HEK293 (cell line): ENCODE results near the gene BMAL2.

ENCODE experiments used
- CTCF ChIA-PET: fragments of 350-600 bp; formaldehyde crosslinking; extraction: SDS; loops from one replicate; lab custom pipeline; 2021; ENCODE audit warnings: antibody characterized with exemption; lab: Yijun Ruan, JAX
- POLR2A ChIA-PET: fragments of 300-600 bp; formaldehyde crosslinking; extraction: SDS; loops from one replicate; lab custom pipeline; 2020; ENCODE audit warnings: antibody characterized with exemption, inconsistent platforms; lab: Yijun Ruan, JAX
- H3K27ac ChIP-seq: fragments of 200-500 bp; sonication (Bioruptor generic); 2 replicates; pipeline ENCODE4 v1.5.1; 2014; ENCODE audit warnings: low read depth, low read length, control low read depth, inconsistent platforms; ENCODE audit errors: extremely low read depth
- H3K36me3 ChIP-seq, 2 experiments: fragments of 200-500 bp in 1 of 2; sonication (Bioruptor generic) in 1 of 2; 1 replicate in 1 of 2; 2 replicates in 1 of 2; pipeline ENCODE4 v1.5.1; 2014 to 2017; ENCODE audit warnings: inconsistent platforms in 2 of 2, low read length in 2 of 2; ENCODE audit not compliant: control insufficient read depth in 2 of 2, insufficient read depth in 1 of 2
- H3K4me1 ChIP-seq: fragments of 200-500 bp; sonication (Bioruptor generic); 2 replicates; pipeline ENCODE4 v1.5.1; 2014; ENCODE audit warnings: mild to moderate bottlenecking, low read length, inconsistent platforms; ENCODE audit not compliant: control insufficient read depth, insufficient read depth
- H3K4me3 ChIP-seq: 2 replicates; pipeline ENCODE4 v1.5.1; 2011; ENCODE audit warnings: low read depth, mild to moderate bottlenecking, control low read depth, low read length, moderate library complexity
- H3K9me3 ChIP-seq: fragments of 200-500 bp; sonication (Bioruptor generic); 2 replicates; pipeline ENCODE4 v1.5.1; 2014; ENCODE audit warnings: low read depth, low read length, inconsistent platforms; ENCODE audit not compliant: control insufficient read depth, insufficient read depth
- BCL11A ChIP-seq: fragments of 450-650 bp; formaldehyde crosslinking; IDR thresholded peaks from 2 replicates; pipeline ENCODE4 v1.5.1; 2016; ENCODE audit warnings: low read depth, missing biosample characterization, missing genetic modification characterization
- EGR2 ChIP-seq: fragments of 450-650 bp; formaldehyde crosslinking; IDR thresholded peaks from 2 replicates; pipeline ENCODE4 v1.5.1; 2016; ENCODE audit warnings: low read depth, missing biosample characterization, missing genetic modification characterization
- ELK4 ChIP-seq: IDR thresholded peaks from 2 replicates; pipeline ENCODE4 v1.6.1; 2011; ENCODE audit warnings: mild to moderate bottlenecking, low read depth, low read length, borderline replicate concordance
- FEZF1 ChIP-seq: fragments of 450-650 bp; formaldehyde crosslinking; IDR thresholded peaks from 2 replicates; pipeline ENCODE4 v1.5.1; 2016; ENCODE audit warnings: missing biosample characterization, missing genetic modification characterization
- GFI1B ChIP-seq: fragments of 450-650 bp; formaldehyde crosslinking; IDR thresholded peaks from 2 replicates; pipeline ENCODE4 v1.5.1; 2016; ENCODE audit warnings: missing biosample characterization, missing genetic modification characterization
- KLF1 ChIP-seq: fragments of 450-650 bp; formaldehyde crosslinking; IDR thresholded peaks from 2 replicates; pipeline ENCODE4 v1.5.1; 2016; ENCODE audit warnings: missing biosample characterization, missing genetic modification characterization
- PRDM1 ChIP-seq: fragments of 450-650 bp; formaldehyde crosslinking; IDR thresholded peaks from 2 replicates; pipeline ENCODE4; 2016; ENCODE audit warnings: missing biosample characterization, missing genetic modification characterization
- SP7 ChIP-seq: fragments of 450-650 bp; formaldehyde crosslinking; IDR thresholded peaks from 2 replicates; pipeline ENCODE4 v1.5.1; 2016; ENCODE audit warnings: missing biosample characterization, missing genetic modification characterization
- ZBTB1 ChIP-seq: fragments of 450-650 bp; formaldehyde crosslinking; IDR thresholded peaks from 2 replicates; pipeline ENCODE4 v1.5.1; 2016; ENCODE audit warnings: missing biosample characterization, missing genetic modification characterization
- ZIC2 ChIP-seq: fragments of 450-650 bp; formaldehyde crosslinking; IDR thresholded peaks from 2 replicates; pipeline ENCODE4 v1.5.1; 2016; ENCODE audit warnings: missing biosample characterization, missing genetic modification characterization
- ZNF10 ChIP-seq: fragments of 450-650 bp; formaldehyde crosslinking; IDR thresholded peaks from 2 replicates; pipeline ENCODE4 v1.5.1; 2017; ENCODE audit warnings: missing biosample characterization, missing genetic modification characterization
- ZNF121 ChIP-seq: fragments of 450-650 bp; formaldehyde crosslinking; IDR thresholded peaks from 2 replicates; pipeline ENCODE4 v1.5.1; 2016; ENCODE audit warnings: missing biosample characterization, missing genetic modification characterization
- ZNF132 ChIP-seq: fragments of 450-650 bp; formaldehyde crosslinking; IDR thresholded peaks from 2 replicates; pipeline ENCODE4 v1.5.1; 2017; ENCODE audit warnings: missing biosample characterization, missing genetic modification characterization, borderline replicate concordance
- ZNF174 ChIP-seq: fragments of 450-650 bp; formaldehyde crosslinking; IDR thresholded peaks from 2 replicates; pipeline ENCODE4 v1.5.0; 2017; ENCODE audit warnings: missing biosample characterization, mild to moderate bottlenecking, missing genetic modification characterization
- ZNF202 ChIP-seq: fragments of 450-650 bp; formaldehyde crosslinking; IDR thresholded peaks from 2 replicates; pipeline ENCODE4 v1.5.1; 2016; ENCODE audit warnings: missing biosample characterization, missing genetic modification characterization, borderline replicate concordance
- ZNF302 ChIP-seq: fragments of 450-650 bp; formaldehyde crosslinking; IDR thresholded peaks from 2 replicates; pipeline ENCODE4 v1.5.1; 2016; ENCODE audit warnings: missing biosample characterization, missing genetic modification characterization, low read depth
- ZNF394 ChIP-seq: fragments of 450-650 bp; formaldehyde crosslinking; IDR thresholded peaks from 2 replicates; pipeline ENCODE4 v1.5.1; 2016; ENCODE audit warnings: missing biosample characterization, missing genetic modification characterization, mild to moderate bottlenecking, moderate library complexity, borderline replicate concordance
- ZNF555 ChIP-seq: fragments of 450-650 bp; formaldehyde crosslinking; conservative IDR thresholded peaks from 2 replicates; pipeline ENCODE4 v1.5.1; 2017; ENCODE audit warnings: missing biosample characterization, mild to moderate bottlenecking, missing genetic modification characterization, inconsistent platforms
- ZNF560 ChIP-seq: fragments of 450-650 bp; formaldehyde crosslinking; IDR thresholded peaks from 2 replicates; pipeline ENCODE4 v1.5.1; 2017; ENCODE audit warnings: missing biosample characterization, missing genetic modification characterization, borderline replicate concordance
- ZNF76 ChIP-seq: fragments of 450-650 bp; formaldehyde crosslinking; IDR thresholded peaks from 2 replicates; pipeline ENCODE4; 2016; ENCODE audit warnings: low read depth, missing biosample characterization, missing genetic modification characterization, borderline replicate concordance
- ZNF791 ChIP-seq: fragments of 450-650 bp; formaldehyde crosslinking; IDR thresholded peaks from 2 replicates; pipeline ENCODE4 v1.5.1; 2016; ENCODE audit warnings: missing biosample characterization, missing genetic modification characterization
- ZNF837 ChIP-seq: fragments of 450-650 bp; formaldehyde crosslinking; IDR thresholded peaks from 2 replicates; pipeline ENCODE4 v1.5.1; 2016; ENCODE audit warnings: missing biosample characterization, missing genetic modification characterization
- ZNF843 ChIP-seq: fragments of 450-650 bp; formaldehyde crosslinking; IDR thresholded peaks from 2 replicates; pipeline ENCODE4 v1.5.1; 2016; ENCODE audit warnings: missing biosample characterization, missing genetic modification characterization
- TF ChIP-seq, protein P1 (sequence below): fragments of 450-650 bp; formaldehyde crosslinking; IDR thresholded peaks from 2 replicates; pipeline ENCODE4 v1.5.1; 2016; ENCODE audit warnings: missing biosample characterization, missing genetic modification characterization, low read depth
- TF ChIP-seq, protein P2 (sequence below): fragments of 450-650 bp; formaldehyde crosslinking; conservative IDR thresholded peaks from 2 replicates; pipeline ENCODE4 v1.5.1; 2016; ENCODE audit warnings: low read depth, missing biosample characterization, missing genetic modification characterization

Gene BMAL2

DNA sequence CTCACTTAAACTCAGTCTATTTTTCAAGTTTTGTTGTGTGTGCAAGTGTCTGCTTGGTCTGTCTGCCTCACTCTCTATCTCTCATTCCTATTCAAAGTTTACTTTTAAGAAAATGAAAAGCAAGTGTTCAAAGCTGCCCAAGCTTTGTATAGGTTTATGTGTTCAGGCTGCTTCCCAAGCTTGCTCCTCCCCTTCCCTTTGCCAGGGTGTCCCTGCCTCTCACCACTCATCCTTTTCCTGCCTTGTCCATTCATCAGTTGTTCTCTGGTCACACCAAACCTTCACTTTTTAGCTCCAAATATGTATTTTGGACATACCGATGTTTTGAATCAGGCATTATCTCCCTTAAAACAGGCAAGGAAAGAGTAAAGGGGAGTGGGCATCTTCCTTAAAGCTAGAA lies 47.2 kb upstream of the BMAL2 start:
- POLR2A ChIA-PET = interaction anchor here (1.2 kb wide), 1 partner anchor 41 kb away, joined by 3 read pairs; the partner anchor contains the start of gene STK38L
- no peak overlapping the region for H3K27ac ChIP-seq
- TF ChIP-seq ELK4 (no peak), ZNF394 (tag by site-specific recombination) (no peak), GFI1B (tag by site-specific recombination) (no peak), ZNF560 (tag by site-specific recombination) (no peak), ZNF132 (no peak), ZNF837 (tag by site-specific recombination) (no peak), ZNF791 (tag by site-specific recombination) (no peak)
- TF ChIP-seq, all 188 proteins: peak for 0
- CTCF ChIA-PET = interaction anchor here (0.6 to 2.2 kb wide), 4 partner anchors 20 to 419 kb away, joined by 3 to 10 read pairs (median 4); no protein-coding TSS in a partner anchor
- no peaks in the 10 kb centered on the region for H3K36me3 ChIP-seq
- H3K4me1 ChIP-seq = peaks cover 27% of the 10 kb centered on the region
- no peak overlapping the region for H3K4me3 ChIP-seq
- no peaks in the 10 kb centered on the region for H3K9me3 ChIP-seq

GRCh38 chr12:27289414-27289813 lies 43.2 kb upstream of the BMAL2 start:
- Histone ChIP-seq H3K4me1 (peaks cover 29% of the 10 kb centered on the region), H3K36me3 (no peaks in the 10 kb centered on the region), H3K9me3 (no peaks in the 10 kb centered on the region), H3K27ac (no peak overlapping the region), H3K4me3 (no peak overlapping the region)
- no peak for TF ChIP-seq ZNF10 (tag by site-specific recombination)
- no peak for TF ChIP-seq ZNF121 (tag by site-specific recombination)
- TF ChIP-seq KLF1 = no peak
- TF ChIP-seq BCL11A (tag by site-specific recombination) = no peak
- TF ChIP-seq, protein P1, sequence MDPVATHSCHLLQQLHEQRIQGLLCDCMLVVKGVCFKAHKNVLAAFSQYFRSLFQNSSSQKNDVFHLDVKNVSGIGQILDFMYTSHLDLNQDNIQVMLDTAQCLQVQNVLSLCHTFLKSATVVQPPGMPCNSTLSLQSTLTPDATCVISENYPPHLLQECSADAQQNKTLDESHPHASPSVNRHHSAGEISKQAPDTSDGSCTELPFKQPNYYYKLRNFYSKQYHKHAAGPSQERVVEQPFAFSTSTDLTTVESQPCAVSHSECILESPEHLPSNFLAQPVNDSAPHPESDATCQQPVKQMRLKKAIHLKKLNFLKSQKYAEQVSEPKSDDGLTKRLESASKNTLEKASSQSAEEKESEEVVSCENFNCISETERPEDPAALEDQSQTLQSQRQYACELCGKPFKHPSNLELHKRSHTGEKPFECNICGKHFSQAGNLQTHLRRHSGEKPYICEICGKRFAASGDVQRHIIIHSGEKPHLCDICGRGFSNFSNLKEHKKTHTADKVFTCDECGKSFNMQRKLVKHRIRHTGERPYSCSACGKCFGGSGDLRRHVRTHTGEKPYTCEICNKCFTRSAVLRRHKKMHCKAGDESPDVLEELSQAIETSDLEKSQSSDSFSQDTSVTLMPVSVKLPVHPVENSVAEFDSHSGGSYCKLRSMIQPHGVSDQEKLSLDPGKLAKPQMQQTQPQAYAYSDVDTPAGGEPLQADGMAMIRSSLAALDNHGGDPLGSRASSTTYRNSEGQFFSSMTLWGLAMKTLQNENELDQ (tag by site-specific recombination) = no peak
- TF ChIP-seq ZIC2 (tag by site-specific recombination) = no peak
- ChIA-PET CTCF (interaction anchor here (0.5 to 1.1 kb wide), 3 partner anchors 17 to 146 kb away, joined by 3 to 5 read pairs (median 5); no protein-coding TSS in a partner anchor), POLR2A (no interaction called here)

DNA sequence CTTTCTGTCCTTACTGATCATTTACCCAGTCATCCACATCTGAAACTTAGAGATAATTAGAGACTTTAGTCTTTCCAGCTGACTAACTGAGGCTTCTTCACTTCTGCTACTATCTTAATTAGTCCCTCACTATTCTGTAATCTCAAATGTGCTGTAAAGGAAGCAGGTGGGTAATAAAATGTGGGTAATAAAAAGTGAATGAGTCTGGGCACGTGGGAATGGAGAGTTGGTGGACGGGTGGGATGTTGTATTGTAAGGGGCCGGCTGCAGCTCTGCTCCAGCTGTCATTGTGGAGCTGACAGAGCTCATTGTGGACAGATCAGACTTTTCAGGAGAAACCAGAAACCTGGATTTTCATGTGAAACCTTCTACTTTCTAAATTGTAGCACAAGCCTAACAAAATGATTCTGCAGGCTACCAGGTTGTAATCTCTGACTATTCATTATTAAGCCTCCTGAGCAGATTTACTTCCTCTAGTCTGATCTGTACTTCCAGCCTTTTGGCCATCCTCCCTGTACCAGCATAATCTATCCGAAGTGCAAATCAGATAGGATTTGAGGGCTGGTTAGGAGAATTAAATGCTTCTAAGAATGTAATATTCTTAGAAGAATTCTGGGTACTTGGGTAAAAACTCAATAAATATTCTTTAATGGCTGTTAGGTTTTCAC lies 42.0 kb upstream of the BMAL2 start:
- Histone ChIP-seq H3K4me3 (no peak overlapping the region), H3K36me3 (no peaks in the 10 kb centered on the region), H3K4me1 (peaks cover 17% of the 10 kb centered on the region), H3K27ac (no peak overlapping the region), H3K9me3 (no peaks in the 10 kb centered on the region)
- CTCF ChIA-PET = interaction anchor here (0.6 to 1.1 kb wide), 5 partner anchors 10 to 327 kb away, joined by 3 to 5 read pairs (median 3); no protein-coding TSS in a partner anchor
- POLR2A ChIA-PET = interaction anchor here (0.6 kb wide), 1 partner anchor 46 kb away, joined by 3 read pairs; no protein-coding TSS in a partner anchor
- TF ChIP-seq ZNF394 (tag by site-specific recombination) (no peak), ZBTB1 (tag by site-specific recombination) (no peak), SP7 (tag by site-specific recombination) (0 out of 2 replicates have a peak, but pooled peaks have one; percentile 52), FEZF1 (tag by site-specific recombination) (peak; percentile 67), ZNF555 (tag by site-specific recombination) (no peak), ZNF76 (tag by site-specific recombination) (no peak), ZNF302 (tag by site-specific recombination) (no peak), ZNF174 (no peak), EGR2 (peak; percentile 91), PRDM1 (tag by site-specific recombination) (peak; percentile 28; the same call in 1 of the 2 replicates), ZNF202 (no peak), ZNF843 (tag by site-specific recombination) (peak; percentile 73)
- TF ChIP-seq, protein P2, sequence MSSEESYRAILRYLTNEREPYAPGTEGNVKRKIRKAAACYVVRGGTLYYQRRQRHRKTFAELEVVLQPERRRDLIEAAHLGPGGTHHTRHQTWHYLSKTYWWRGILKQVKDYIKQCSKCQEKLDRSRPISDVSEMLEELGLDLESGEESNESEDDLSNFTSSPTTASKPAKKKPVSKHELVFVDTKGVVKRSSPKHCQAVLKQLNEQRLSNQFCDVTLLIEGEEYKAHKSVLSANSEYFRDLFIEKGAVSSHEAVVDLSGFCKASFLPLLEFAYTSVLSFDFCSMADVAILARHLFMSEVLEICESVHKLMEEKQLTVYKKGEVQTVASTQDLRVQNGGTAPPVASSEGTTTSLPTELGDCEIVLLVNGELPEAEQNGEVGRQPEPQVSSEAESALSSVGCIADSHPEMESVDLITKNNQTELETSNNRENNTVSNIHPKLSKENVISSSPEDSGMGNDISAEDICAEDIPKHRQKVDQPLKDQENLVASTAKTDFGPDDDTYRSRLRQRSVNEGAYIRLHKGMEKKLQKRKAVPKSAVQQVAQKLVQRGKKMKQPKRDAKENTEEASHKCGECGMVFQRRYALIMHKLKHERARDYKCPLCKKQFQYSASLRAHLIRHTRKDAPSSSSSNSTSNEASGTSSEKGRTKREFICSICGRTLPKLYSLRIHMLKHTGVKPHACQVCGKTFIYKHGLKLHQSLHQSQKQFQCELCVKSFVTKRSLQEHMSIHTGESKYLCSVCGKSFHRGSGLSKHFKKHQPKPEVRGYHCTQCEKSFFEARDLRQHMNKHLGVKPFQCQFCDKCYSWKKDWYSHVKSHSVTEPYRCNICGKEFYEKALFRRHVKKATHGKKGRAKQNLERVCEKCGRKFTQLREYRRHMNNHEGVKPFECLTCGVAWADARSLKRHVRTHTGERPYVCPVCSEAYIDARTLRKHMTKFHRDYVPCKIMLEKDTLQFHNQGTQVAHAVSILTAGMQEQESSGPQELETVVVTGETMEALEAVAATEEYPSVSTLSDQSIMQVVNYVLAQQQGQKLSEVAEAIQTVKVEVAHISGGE (tag by site-specific recombination) = no peak
